ENCODE results near the gene IDUA.

The IDUA gene

DNA sequence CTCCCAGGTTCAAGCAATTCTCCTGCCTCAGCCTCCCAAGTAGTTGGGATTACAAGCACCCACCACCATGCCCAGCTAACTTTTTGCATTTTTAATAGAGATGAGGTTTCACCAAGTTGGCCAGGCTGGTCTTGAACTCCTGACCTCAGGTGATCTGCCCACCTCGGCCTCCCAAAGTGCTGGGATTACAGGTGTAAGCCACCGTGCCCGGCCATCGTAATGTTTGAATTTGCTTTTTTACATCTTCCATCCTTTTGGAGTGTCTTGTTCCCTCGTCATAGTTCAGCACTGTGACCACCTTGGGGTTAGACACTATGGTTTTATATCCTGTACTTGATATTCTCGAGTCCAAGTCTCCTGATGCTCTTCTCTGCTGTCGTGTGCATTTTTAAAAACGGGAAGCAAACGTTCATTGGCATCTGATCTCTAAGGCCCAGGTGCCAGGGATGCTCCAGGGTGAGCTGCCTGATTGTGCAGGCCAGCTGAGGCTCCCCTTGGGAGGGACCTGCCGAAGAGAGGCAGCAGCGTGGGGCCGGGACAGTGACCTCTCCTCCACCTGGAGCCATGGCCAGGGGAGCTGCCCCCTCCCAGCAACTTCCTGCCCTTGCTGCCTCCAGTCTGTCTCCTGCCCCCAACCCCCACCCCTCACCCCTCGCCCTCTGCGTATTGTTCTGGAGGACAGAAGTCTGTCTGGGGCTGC lies 30.2 kb upstream of the IDUA start:
- DNase-seq, result no peak

DNA sequence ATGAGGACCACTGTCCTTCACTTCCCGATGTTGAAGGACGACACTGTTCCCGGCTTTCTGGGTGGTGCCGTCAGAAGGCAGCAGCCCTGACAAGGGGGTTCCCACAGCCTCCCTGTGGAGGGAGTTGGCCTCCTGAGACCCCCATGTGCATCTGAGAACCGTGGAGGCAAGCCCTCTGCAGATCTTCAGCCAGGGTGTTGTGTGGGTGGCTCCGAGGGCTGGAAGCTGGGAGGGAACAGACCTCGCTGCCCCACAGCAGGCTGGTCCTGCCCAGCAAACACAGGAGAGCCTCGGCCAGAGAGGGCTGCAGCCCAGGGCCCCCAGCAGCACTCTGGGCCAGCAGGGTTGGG lies 29.6 kb upstream of the IDUA start:
- no peak for DNase-seq

DNA sequence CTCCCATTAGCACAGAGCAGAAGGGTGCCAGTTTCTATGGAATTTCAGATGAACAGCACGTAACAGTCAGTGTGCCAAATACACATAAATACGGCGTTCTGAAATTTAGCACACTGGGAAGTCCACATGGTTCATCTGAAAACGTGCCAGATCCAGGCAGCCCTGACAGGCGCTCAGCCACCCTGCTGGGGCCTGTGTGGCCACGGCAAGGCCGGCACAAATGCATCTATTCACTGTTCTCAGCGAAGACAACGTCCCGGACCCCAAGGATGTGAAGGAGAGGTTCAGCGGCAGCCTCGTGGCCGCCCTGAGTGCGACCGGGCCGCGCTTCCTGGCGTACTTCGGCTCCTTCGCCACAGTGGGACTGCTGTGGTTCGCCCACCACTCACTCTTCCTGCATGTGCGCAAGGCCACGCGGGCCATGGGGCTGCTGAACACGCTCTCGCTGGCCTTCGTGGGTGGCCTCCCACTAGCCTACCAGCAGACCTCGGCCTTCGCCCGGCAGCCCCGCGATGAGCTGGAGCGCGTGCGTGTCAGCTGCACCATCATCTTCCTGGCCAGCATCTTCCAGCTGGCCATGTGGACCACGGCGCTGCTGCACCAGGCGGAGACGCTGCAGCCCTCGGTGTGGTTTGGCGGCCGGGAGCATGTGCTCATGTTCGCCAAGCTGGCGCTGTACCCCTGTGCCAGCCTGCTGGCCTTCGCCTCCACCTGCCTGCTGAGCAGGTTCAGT lies 29.1 kb upstream of the IDUA start:
- DNase-seq, result no peak

DNA sequence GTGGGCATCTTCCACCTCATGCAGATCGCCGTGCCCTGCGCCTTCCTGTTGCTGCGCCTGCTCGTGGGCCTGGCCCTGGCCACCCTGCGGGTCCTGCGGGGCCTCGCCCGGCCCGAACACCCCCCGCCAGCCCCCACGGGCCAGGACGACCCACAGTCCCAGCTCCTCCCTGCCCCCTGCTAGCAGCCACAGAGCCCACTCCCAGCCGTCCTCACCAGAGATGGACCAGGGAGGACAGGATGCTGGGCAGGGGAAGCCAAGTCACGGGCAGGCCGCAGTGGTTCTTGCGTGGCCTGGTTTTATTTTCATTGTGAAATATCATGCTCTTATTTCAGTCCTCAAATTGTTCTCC lies 28.6 kb upstream of the IDUA start:
- no peak for DNase-seq

DNA sequence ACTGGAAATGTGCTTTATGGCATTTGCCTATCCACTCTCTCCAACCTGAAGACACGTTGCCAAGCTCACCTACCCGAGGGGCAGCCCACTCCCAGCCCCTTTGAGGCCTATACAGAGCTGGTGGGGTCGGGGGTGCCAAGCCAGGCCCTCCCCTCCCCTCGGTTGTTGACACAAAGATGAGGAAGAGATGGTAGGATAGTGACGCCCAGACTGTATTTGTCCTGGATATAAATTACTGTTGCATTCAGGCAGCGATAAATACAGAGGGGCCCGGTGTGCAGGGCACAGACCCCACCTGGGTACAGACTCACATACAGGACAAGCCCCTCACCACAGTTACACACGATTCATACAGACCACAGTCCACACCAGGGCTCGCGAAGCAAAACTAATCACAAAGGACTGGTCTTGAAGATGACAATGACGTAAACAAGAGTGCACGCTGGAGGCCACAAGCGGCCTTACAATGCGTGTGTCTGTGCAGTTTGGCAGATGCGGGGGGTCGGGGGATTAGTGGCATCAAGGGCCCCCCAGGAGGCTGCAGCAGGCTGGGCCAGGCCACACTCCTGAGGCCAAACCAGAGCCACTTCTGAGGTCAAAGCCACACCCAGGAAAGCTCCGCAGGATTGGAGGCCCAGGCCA lies 28.0 kb upstream of the IDUA start:
- no peak for DNase-seq

DNA sequence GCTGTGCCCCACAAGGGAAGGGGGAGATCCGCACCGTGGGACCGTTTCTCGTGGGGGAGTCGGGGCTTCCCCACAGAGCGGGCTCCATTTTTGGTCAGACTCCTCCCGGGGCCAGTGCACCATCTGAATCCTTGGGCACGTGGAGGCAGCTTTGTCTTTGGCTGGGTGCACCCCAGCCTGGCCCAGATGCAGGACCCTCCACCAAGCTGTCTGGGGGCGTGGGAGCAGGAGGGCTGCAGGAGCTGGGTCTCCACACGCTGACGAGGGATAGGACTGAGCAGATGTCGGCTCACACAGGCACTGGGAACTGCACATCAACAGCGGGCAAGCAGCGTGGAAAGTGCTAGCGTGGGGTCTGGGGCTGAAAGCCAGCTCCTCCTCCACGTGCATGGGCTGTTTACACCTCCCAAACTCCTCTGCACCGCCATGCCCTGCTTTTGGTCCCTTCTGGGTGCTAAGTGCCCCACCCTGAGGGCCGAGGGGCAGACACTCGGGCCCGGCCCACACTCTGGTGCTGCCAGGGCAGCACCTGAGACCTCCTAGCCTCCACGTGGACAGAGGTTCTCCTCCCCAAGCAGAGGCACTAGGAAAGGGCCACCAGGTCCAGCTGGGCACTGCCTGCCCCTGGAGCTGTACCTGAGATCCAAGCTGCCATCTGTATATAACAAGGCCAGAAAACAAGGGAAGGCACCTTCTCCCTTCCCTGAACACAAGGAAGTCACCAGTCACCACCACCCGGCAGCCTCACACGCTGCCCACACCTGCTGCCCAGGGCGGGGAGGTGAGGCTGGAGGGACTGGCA lies 27.3 kb upstream of the IDUA start:
- DNase-seq, result no peak

DNA sequence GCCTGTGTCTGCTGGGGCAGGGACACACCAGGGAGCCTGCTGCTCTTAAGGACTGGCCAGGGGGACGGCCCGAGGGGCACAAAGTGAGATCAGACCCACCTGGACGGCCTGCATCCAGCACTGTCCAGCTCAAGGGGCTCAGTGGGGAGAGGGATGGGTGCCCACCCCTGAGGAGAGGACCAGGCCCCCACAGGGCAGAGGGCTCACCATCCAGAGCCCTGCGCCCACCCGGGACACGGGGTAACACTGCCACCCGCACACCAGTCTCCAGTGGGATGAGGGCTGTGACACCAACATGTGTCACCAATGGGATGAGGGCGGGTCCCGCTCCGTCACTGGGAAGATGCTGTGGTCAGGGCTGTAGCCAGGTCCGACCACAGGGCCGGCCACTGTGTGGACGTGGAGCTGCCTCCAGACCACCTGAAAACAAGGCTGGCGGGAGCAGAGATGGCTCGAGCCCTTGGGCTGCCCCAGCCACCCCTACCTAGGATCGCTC lies 26.7 kb upstream of the IDUA start:
- no peak for DNase-seq

DNA sequence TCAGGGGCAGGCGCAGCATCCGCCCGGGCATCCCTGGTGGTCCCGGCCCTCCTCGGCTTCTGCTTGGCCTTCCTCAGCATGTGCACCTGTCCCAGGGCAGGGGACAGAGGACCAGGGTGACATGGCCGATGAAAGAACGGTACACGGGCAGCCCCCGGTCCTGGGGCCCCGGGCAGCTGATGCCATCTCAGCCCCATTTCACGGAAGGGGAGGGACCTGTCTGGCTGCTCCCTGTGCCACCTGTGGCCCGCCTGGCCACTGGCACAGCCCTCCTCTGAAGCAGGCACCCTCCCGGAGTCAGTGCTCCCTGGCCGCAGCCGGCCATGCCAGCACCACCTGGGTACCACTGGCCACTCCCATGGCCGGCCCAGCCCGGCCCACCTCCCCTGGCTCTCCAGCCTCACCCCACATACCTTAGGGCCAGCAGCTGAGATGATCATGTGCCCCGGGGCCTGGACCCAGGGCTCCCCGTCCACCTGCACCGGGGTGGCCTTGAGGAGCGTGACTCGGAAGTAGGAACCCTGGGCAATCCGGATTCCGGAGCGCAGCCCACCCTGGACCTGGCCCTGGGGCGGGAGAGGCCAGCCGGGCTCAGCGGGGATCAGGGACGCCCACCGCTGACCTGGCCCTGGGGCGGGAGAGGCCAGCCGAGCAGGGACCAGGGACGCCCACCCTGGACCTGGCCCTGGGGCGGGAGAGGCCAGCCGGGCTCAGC lies 26.1 kb upstream of the IDUA start:
- DNase-seq, result no peak

DNA sequence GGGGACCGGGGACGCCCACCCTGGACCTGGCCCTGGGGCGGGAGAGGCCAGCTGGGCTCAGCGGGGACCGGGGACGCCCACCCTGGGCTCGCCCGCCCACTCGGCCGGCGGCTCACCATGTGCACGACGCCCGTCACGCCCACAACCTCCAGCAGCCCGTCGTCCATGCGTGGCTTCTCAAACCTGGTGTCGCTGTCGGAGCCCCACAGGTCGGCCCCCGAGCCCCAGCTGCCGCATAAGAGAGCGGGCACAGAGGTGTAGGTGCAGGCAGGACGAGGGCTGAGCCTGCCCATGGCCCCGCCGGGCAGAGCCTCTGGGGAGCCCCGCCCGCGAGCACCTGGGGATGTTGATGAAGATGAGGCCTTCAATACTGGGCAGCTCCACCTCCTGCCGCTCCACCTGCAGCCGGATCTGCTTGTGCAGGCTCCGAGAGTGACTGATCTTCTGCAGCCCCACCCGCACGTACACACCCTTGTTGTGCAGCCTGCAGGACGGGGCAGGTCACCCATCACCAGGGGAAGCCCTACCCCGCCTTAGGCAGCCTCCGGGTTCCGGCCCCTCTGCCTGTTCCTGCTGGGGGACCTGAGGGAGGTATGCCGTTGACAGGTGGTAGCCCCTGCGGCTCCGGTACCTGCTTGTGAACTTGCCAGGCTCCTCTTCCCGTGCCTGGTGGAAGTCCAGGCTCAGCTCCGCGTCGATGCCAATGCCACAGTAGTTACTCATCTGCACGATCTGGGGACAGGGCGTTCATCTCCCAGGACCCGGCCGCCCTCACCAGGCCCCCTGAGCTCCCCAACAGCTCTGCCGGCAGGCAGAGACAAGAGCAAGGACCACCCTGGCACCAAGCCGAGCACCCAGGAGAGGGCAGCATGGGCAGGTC lies 25.3 kb upstream of the IDUA start:
- no peak for DNase-seq

DNA sequence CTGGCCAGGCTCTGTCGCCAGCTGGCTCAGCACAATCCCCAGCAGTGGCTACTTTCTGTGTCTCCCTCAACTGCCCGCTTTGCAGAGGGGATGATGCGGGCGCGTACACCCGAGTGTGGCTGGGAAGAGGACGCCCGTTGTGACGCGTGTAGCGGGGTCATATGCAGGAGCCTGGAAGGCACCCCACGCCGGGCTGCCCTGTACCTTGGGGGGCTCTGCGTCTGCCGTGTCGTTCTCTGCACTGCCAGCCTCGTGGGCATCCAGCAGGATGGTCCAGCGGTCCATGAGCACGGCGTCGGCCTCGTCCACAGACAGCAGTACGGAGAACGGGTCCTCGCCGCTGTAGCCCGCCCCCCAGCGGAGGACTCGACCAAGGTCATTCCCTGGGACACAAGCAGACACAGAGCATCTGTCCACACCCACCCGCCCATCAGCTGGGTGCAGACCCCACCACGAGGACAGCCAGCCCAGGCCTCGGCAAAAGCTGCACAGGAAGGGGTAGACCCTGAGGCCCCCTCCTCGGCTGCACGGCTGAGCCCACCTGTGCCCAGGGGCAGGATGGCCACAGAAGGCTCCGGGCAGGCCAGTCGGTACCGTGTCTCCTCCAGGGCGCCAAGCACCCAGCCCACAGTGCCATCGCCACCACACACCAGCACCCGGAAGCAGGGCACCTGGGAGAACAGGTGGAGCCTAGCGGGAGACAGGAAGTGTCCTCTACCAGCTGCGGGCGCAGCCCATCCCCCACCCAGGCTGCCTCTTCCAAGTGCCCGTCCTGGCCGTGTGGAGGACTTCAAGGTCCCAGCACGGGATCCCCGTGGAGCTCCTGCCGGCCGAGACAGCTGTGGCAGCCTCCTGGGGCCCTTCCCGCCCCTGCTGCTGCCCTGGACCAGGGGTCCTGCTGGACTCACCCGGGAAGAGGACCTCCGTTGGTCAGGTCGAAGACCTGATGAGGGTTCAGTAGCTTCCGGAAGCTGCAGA lies 24.3 kb upstream of the IDUA start:
- DNase-seq, result no peak

DNA sequence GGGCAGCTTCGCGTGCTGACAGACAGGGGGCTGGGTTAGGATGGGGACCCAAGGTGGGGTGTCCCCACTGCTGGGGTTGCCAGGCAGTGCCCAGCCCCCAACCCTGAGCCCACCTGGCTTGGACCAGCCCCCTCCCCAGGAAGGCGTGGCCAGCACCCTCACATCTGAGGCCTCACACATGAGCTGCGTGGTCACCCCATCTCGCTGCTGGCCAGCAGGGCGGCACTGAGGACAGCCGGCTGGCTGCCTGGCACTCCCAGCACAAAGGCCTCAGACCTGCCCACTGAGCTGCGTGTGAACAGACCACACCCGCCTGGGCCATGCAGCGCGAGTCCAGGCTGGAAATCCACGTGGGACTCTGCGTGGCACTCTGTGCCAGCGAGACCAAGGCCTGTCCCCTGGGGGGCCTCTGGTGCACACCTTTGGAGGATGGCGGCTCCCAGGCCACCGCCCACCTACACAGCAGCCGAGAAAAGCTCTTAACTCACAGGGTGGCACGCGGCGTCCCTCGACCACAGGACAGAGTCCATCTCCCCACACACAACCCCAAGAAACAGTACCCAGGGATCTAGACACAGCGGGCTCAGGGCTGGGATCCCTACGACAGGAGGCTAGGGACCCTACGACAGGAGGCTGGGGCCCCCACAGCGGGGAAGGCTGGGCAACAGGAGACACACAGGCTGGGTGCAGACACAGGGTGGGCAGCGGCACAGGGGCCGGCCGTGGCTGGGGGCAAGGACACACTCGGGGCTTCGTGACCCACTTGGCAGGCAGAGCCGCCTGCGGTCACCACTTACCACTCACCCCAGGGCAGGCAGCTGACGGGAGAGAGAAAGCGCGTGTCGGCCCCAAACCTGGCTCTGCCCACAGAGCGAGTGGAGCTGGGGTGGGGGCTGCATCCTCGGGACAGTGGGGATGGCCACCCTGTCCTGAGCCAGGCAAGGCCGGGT lies 23.3 kb upstream of the IDUA start:
- DNase-seq, result no peak

DNA sequence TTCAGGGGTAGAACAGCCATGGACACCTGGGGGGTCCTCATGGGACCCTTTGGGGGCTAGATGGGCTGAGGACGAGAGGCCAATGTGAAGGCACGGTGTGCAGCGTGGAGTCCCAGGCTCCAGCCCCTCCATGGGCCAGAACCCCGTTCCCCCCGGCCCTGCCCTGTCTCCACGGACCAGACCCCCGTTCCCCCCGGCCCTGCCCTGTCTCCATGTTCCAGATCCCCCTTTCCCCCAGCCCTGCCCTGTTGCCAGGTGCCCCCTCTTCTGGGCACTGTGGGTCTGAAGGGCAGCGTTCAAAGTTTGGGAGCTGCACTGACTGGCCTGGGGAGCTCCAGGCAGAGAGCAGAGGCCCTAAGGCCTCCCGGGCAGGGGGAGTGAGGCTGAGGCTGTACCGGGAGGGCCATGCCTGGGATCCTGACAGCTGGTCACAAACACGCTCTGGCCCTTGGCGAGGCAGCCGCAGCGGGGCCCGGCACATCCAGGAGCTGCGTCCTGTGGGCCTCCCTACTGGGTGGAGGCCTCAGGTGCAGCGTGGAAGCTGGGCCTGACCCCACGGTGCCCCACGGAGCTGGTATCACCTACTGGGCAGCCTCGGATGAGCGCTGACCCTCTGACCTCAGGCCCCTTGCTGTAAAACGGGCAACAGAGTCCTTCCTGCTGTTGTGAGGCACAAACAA lies 22.4 kb upstream of the IDUA start:
- no peak for DNase-seq

DNA sequence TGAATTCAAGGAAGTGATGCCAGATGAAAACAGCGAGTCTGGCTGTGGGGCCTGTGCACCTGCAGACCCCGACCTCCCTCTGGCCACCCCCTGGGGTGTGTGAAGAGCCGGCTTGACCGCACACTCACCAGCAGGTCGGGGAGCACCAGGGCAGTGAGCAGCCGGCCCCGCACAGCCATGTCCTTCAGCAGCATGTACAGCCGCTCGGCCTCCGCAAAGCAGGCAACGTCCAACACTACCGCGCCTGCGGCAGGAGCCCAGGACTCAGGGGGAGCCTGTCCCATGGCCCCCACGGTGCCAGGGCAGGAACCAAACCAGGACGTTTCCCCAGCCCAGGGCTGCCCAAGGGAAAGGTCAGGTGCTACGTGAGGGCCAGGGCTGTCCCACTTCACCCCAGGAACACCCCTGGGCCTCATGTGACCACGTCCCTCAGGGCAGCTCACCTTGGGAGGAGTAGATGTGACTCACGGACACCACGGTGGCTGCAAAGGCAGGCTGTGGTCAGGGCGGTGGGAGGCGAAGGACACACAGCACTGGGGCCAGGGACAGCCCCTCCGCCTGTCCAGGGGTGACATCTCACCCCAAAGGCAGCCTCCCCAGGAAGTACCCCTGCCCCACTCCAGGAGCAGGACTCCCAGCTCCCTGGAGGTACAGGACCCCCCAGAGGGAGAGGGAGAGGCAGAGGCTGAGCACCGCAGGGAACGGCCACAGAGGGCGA lies 21.6 kb upstream of the IDUA start:
- no peak for DNase-seq

DNA sequence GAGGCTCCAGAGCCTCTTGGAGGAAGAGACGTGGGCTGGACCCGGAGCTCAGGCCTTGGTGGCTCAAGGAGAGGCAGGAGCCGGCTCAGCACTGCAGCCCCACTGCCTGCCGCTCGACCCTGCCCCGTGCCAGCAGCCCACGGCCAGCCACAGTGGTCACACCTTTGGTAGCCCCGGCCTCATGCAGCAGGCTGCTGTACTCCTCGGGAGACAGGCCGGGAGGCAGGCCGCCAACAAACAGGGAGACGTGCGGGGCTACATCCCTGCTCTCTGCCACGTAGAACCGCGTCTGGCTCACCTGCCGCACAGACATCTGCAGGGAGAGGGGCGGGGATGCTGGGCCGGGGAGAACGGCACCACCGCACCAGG lies 21.1 kb upstream of the IDUA start:
- DNase-seq, result no peak

DNA sequence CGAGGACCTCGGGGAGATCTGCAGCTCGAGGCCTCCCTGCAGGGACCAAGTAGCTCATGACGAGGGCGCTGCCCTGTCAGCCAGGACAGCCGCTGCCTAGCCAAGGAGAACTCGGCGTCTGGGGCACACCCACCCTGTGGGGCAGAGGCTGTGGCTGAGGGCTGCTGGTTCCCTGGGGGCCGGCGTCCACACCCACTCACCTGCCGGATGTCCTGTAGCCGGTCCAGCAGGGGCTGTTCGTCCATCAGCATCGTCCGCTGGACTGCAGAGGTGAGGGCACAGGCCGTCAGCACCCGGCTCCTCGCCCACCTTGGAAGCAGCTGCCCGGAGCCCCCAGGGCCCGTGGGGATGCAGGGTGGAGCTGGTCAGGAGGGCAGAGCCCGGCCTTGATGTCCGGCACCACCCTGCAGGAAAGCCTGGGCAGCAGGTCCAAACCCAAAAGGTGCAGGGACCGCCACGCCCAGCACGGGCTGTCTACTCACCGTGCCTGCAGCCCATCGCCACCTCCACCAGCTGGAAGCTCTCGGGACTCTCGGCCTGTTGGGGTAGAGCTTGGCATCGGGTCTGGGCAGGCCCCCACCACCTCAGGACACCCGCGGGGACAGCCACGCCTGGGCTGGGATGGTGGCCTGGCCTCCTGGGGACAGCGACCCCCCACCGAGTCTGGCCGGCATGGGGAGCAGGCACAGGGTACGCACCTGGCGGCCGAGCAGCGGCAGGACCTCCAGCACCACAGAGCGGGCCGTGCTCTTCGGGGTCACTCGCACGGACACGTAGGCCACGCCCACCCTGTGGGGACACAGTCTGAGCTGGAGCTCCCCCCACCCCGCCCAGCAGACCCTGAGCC lies 20.4 kb upstream of the IDUA start:
- no peak for DNase-seq

DNA sequence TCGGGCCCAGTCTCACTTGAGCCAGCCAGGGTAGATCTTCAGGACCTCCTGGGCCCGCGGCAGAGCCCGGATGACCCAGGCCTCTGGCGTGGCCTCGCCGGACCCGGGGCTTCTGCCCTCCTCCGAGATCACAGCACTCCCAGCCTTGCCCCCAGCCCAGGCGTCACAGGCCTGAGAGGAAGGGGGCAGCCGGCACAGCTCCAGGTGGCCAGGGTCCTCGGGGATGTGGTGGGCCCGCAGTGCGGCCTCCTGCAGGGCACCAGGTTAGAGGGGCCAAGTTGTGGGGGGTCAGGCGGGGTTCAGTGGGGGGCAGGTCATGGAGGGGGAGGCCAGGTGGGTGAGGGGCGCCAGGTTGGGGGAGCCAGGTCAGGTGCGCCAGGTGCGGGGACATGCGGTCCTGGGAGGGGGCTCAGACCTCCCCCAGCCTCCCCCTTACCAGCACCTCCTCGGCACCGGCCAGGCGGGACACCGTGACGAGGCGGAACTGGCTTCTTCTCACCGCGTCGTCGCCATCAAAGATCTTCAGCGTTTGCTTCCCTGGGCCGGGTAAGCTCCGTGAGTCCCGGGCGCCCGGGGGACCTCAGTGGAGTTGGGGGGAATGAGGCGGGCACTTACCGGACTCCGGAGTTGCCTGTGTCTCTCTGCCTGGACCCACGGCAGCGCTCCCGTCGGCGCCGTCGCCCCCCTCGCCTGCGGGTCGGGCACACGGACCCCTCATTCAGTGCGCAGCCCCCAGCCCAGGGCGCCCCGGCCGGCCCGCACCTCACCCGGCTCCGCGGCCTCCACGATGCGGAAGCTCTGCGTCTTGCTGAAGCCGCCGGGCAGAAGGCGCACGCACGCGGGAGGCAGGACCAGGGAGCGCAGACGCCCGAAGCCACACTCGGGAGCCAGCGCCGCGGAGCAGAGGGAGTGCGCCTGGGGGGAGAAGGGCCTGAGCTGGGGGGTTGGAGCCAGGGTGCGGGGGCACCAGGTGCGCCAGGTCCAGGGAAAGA lies 19.4 kb upstream of the IDUA start:
- DNase-seq, result no peak

All from effector CD4-positive, alpha-beta T cell (primary cell).